GM18498 (cell line): ENCODE results near the gene EBF4.

ENCODE experiments used
- ATAC-seq: cut with Tn5 transposase; IDR thresholded peaks from one replicate; pipeline ENCODE4 v1.9.1; 2021; ENCODE audit warnings: mild to moderate bottlenecking, moderate library complexity; ENCODE audit not compliant: unreplicated experiment

Gene EBF4

GRCh38 chr20:2793471-2793870 lies 100.9 kb downstream of the EBF4 start:
- no peak for ATAC-seq

GRCh38 chr20:2794202-2794748 lies 101.7 kb downstream of the EBF4 start:
- ATAC-seq, result no peak

DNA sequence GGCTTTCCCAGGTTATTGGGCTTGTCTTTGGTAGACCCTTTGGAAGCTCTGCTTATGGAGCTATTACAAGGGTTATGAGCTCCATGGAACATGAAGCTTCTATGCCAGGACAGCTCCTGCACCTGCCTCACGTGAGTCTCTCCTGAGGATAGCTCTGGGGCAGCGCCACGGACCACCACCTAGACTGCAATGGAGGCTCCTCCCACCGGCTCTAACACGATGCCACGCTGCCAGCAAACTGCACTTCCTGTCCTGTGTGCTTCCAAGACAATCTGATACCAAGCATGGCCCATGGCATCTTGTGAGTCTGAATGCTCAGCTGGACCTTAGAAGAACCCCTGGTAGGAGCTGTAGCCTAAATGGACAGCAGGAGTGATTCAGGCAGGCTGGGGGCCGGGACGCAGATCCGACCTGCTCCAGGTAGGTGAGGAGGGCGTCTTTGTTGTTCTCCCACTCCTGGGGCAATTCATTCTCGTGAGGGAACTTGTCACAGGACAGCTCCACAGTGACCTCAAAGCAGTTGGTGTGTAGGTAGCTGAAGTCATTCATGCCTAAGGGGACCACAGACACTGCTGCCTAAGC lies 102.4 kb downstream of the EBF4 start:
- ATAC-seq, result no peak

GRCh38 chr20:2795451-2795850 lies 102.9 kb downstream of the EBF4 start:
- ATAC-seq, result no peak

- ATAC-seq, result no peak
These were observed 103.6 kb downstream of the EBF4 start for GRCh38 chr20:2796011-2796660.

DNA sequence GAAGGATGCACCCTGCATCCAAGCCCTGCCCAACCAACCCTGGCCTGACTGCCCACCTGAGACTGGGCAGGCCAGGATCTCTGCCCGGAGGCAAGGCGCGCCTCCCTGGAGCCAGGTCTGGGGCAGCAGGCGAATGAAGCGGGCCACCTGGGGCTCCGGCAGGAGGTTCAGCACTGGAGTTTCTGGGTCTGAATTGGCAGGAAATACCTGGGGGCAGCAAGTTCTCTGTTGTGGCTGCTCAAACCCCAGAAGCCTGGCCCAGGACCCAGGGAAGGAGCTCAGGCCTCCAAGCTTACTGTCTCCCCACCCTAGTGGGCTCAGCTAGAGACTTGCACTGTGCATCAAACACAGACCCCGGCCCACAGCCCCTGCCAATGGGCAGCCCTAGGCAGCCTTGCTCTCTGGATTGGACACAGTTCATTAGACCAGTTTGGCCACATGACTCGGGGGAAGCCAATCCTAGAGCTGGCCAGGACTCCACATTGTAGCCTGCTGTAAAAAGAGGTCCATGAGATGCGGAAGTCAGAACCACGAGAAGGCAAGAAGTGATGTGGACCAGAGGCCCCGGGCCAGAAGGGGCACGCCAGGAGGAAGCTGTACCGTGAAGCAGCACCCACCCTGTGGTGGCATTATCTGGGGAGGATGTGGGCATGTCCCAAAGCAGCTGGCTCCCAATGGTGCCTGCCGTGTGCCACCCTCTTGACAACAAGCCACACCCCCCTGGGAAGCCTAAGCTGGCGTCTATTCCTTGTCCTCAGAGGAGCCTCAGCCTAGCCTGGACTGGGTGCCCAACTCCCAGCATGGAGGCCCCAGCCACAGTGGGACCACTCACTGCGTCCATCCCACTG lies 104.8 kb downstream of the EBF4 start:
- ATAC-seq, result no peak

DNA sequence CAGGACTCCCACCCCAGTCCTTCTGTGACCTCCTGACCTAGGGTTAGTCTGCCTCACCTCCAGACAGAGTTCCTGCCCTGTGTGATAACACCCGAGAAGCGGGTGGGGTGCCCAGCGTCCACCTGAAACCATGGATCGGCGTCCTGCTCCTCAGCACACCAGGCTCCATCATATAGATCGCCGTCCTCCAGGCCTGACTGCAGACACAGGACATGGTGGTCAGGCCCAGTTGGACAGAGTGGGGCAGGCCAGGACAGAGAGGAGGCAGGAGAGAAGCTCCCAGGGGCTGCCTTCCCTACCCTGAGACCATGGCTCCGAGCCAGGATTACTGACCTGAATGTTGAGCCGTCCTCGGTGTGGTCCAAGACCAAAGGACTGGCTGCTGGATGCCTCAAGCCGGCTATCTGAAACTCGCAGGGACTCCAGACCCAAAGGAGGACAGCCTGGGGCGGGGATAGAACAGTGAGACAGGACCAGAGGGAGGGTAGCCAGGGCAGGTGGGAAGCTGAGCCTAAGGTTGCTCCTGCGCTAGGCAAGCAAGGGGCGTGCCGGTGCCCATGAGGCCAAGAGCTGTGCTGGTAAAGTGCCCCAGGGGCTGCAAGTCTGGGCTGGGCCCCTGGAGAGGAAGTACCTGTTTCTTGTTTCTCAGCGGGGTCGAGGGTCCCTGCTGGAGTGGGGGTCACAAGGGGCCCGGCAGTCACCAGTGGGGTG lies 105.7 kb downstream of the EBF4 start:
- no peak for ATAC-seq

GRCh38 chr20:2798814-2799213 lies 106.2 kb downstream of the EBF4 start:
- no peak for ATAC-seq

DNA sequence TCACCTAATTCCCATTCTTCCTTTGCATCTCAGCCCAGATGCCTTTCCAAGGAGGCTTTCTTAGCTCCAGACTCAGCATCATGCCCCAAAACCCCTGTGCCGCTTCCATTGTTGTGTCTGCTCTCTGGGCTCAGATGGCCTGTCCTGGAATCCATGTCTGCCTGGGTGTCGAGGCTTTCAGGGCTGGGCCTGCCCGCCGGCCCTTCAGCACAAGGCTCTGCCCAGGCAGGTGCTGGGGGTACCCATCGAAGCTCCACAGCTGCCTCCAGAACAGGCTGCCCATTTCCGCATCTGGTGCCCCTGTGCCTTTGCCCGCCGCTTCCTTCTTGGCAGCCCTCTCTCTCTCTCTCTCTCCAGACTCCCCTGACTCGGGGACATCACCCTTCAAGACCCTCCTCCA lies 106.7 kb downstream of the EBF4 start:
- ATAC-seq, result no peak

- no peak for ATAC-seq
These were observed 107.3 kb downstream of the EBF4 start for GRCh38 chr20:2799688-2800520.

DNA sequence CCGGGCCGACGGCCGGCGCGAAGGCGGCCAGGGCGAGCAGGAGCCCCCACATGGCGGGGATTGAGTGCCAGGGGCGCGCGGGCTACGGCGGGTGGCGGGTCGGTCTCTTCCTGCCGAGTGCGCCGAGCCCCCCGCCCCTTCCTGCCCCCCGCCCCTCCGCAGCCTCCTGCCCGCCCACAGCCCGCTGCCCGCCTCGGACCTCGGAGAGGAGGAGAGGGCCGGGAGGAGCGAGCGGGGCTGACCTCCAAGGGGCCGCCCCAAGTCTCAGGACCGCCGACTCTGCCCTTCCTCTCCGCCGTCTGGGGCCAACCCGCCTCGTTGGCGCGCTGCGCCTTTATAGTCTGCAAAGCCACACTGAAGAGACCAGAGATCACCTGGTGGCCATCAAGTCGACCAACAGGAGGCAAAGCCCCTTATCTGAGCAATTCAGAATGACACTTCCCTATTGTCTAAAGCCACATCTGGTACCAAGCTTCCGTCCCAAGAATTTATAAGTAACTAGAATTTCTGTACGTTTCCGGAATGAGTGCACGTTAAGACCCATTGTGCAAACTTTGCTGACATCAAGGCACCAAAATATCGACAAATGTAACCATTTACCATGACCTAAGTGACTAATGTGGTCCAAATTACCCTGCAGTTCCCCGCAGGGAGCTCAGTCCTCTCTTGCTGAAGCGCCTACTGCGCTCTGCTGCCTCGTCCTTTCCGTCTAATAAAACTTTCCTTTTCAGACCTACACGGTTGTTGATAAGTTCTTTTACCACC lies 108.1 kb downstream of the EBF4 start, which contains the start of gene CPXM1:
TSS of gene CPXM1 (minus strand) at position 107 of the 765 bp plus-strand sequence. CDS start at position 52, 55 bp downstream.
- ATAC-seq, result no peak

DNA sequence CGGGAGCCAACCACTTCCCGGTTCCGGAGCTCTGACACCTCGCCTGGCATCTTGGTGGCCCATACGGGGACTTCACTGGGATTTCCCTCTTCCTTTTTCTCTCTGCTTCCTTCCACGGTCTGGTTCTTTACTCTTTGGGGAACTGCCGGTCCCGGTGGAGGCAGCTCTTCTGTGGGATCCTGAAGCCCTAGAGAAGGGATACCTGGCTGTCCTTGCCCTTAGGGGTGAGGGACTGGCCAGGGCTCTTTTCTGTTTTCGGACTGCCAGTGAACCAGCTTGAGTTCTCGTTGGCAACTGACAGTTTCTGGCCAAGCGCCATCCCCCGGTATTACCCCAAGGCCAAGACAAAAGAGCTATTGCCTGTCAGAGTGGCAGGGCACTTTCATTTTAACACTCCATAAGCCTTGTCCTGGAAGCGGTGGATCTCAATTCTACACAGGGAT lies 108.7 kb downstream of the EBF4 start:
- no peak for ATAC-seq

DNA sequence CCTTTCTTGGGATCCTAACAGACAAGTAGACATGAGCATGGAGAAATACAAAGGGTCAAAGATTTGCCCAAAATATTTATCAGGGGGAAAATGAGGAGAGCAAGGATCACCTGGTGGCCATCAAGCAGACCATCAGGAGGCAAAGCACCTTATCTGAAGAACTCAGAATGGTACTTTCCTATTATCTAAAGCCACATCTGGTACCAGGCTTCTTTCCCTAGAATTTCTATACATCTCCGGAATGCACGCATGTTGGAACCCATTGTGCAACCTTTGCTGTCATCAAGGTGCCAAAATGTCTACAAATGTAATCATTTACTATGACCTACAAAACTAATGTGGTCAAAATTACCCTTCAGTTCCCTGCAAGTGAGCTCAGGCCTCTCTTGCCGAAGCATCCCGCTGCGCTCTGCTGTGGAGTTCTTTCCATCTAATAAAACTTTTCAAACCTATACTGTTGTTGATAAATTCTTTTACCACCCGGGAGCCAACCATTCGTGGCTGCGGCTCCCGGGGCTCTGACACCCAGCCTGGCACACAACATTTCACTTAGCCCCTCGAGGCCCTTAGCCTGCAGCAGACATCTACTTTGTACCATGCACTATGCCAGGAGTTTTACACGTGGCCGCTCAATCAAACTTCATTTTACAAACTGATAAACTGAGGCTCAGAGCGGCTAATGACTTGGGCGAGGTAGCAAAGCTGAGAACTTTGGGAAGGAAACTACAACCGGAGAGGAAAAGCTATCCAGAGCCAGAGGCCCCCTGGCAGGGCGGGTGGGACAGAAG lies 111.7 kb downstream of the EBF4 start:
- no peak for ATAC-seq

- ATAC-seq, result no peak
These were observed 112.5 kb downstream of the EBF4 start for GRCh38 chr20:2804852-2805688.

DNA sequence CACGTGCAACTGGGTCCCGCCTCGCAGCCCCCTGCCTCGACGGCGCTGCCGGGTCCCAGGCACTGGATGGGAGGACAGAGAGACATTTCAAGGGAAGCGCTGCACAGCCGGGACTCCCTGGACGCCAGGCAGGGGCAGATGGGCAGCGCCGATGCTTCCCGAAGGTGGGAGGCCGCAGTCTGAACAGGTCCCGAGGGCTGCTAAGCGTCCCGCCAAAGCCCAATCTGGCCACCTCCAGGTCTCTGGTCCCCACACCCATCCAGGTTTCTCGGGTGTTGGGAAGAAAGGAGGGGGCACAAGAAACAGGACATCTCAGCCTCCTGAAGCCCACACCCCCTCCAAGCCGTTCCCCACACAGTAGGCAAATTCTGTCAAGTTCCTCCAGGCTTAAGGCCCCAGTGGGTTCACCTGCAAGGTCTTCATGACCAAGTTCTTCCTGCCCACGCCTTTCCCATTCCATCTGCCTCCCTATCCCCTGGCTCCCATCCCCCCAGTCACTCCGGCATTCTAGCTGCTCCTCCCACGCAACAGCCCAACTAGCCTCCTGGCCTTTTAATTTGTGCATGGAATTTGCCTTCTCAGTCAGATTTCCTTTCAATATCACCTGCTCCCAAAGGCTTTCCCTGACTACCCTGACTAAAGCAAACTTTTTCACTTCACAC lies 113.2 kb downstream of the EBF4 start:
- no peak for ATAC-seq

DNA sequence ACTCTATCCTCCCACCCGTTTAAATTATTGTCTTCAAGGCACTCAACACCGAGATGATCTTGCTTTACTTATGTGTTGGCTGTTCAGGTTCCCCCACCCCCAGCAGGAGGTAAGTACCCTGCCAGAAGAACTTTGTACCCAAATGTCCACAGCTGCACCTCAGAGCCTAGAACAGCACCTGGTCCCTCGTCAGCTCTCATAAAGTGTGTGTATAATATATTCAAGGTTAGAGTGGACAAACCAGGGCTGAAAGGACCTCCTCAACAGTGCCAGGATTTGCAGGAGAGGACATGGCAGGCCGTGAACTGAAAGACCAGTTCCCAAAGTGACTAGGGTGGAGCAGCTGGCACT lies 113.7 kb downstream of the EBF4 start:
- ATAC-seq, result no peak

GRCh38 chr20:2807019-2807418 lies 114.4 kb downstream of the EBF4 start:
- no peak for ATAC-seq
